Bronchial epithelial cell (primary cell): Measurements from ENCODE around the gene FBXW5. TPM values are rescaled to one million over a fixed set of nuclear protein-coding genes. Genes with fewer than 3 reads are reported as not detected.

ENCODE experiments used
- DNase-seq: peaks from one replicate; pipeline ENCODE4 v3.0.0-alpha.2; 2010; ENCODE audit warnings: low read depth
- FAIRE-seq: peaks from 2 replicates; lab custom pipeline; 2011; peaks lifted over from hg19 to GRCh38; lab: Jason Lieb, UNC
- H3K27me3 ChIP-seq: 2 replicates; pipeline ENCODE4 v1.5.1; 2011; ENCODE audit warnings: low read length; ENCODE audit not compliant: control insufficient read depth, insufficient read depth
- H3K36me3 ChIP-seq: 2 replicates; pipeline ENCODE4 v1.5.1; 2011; ENCODE audit warnings: low read length; ENCODE audit not compliant: control insufficient read depth, insufficient read depth
- H3K4me3 ChIP-seq: 2 replicates; pipeline ENCODE4 v1.5.1; 2011; ENCODE audit warnings: mild to moderate bottlenecking, low read depth, low read length, control low read depth
- CTCF ChIP-seq: IDR thresholded peaks from 2 replicates; pipeline ENCODE4 v1.5.1; 2011; ENCODE audit warnings: mild to moderate bottlenecking, moderate library complexity, low read length, control low read depth, inconsistent platforms; ENCODE audit not compliant: insufficient read depth, severe bottlenecking
- total RNA-seq: library from RNA; depleted of rRNA; stranded (reverse); fragments of >200 nt; gene quantifications from 2 replicates; pipeline ENCODE4 v1.2.1, GENCODE V29; 2014

Gene FBXW5
- total RNA-seq, 1 donor from 2014 or later: 162 TPM

DNA sequence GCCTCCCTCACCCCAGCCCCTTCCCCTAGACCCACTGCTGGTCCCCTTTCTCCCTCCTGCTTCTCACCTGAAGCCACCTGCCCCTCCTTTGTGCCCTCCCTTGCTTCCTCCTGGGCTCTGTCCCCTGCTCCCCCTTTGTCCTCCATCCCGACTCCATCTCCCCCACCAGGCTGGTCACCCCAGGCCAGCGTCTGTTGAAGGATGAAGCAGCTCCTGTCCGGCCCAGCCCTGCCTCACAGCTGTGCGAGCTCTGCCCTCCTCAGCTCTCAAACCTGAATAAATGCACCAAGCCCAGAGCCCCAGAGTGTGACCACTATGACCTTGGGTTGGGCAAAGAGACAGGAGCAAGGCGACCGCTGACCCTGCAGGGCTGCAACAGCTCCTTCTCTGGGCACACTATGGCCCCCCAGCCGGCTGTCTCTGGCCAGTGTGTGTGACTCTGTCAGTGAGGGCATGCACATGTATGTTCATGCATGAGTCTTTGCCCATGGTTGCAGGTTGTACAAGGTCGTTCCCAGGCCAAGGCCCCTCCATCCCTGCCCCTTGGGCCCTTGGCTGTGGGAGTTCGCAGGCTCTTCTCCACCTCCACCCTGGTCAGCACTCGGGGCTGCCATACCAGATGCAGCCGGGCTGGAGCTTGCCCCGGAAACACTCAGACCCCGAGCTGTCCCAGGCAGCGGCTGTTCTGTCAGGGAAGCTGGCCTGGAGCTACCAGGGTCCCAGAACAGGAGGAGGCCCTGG, 10.8 kb upstream of the FBXW5 start:
- DNase-seq: no peak
- TF ChIP-seq CTCF: no peak
- no peaks in the 10 kb centered on the region for H3K36me3 ChIP-seq
- no peak overlapping the region for H3K4me3 ChIP-seq
- FAIRE-seq: no peak
- no peaks in the 10 kb centered on the region for H3K27me3 ChIP-seq

- no peaks in the 10 kb centered on the region for H3K36me3 ChIP-seq
- no peak overlapping the region for H3K4me3 ChIP-seq
- no peak for FAIRE-seq
- H3K27me3 ChIP-seq: no peaks in the 10 kb centered on the region
- no peak for TF ChIP-seq CTCF
- no peak for DNase-seq
Measured at GRCh38 chr9:136954270-136955083, 9.9 kb upstream of the FBXW5 start.

GRCh38 chr9:136953771-136954269, 9.3 kb upstream of the FBXW5 start:
- FAIRE-seq (no peak), DNase-seq (no peak)
- Histone ChIP-seq H3K36me3 (no peaks in the 10 kb centered on the region), H3K27me3 (no peaks in the 10 kb centered on the region), H3K4me3 (no peak overlapping the region)
- no peak for TF ChIP-seq CTCF

- Histone ChIP-seq H3K36me3 (no peaks in the 10 kb centered on the region), H3K27me3 (no peaks in the 10 kb centered on the region), H3K4me3 (no peak overlapping the region)
- FAIRE-seq: no peak
- no peak for DNase-seq
- no peak for TF ChIP-seq CTCF
Measured at GRCh38 chr9:136952876-136953770, 8.6 kb upstream of the FBXW5 start.

DNA sequence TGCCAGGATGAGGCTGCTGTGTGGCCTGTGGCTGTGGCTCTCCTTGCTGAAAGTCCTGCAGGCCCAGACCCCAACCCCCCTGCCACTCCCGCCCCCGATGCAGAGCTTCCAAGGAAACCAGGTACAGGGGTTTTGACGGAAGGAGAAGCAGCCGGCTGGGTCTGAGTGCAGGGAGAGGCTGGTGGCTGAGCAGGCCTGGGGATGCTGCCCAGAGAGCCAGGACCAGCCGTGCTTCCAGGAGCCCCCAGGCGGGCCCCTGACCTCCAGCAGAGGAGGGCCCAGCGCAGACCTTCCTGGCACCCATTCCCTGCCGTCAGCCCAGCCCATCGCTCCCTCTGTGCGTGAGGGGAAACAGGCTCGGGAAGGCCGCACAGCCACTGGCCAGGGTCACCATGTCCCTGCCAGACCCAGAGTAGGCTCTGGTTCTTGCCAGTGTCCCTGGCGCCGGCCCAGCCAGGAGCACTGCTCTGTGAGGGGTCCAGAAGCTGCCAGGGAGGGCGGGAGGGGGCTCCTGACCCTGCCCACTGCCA, 7.8 kb upstream of the FBXW5 start:
- no peaks in the 10 kb centered on the region for H3K36me3 ChIP-seq
- no peak for DNase-seq
- no peak overlapping the region for H3K4me3 ChIP-seq
- no peaks in the 10 kb centered on the region for H3K27me3 ChIP-seq
- TF ChIP-seq CTCF: no peak
- no peak for FAIRE-seq
